ENCODE data around the gene CCDC85A. TPM values are rescaled to one million over a fixed set of nuclear protein-coding genes. Genes with fewer than 3 reads are reported as not detected.

Gene CCDC85A
- total RNA-seq, 6 experiments from 2014 or later, result 0.07 to 0.31 (median 0.14) TPM; not detected in 1

DNA sequence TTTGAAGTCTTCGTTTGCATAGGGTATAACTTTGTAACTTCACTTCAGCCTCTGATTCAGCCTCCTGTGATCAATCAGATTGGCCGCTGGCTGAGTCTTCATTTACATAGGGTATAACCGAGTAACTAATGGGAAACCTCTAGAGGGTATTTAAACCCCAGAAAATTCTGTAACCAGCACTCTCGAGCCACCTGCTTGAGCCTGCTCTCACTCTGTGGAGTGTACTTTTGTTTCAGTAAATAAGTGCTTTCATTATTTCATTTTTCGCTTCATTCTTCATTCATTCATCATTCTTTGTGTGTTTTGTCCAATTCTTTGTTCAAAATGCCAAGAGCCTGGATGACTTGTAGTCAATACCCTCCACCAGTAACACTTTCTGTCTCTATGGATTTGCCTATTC is 56.4 kb downstream of the CCDC85A start:
- DNase-seq, result no peak
- intact Hi-C loops (cut with DNase I), result no loop called here
- Histone ChIP-seq H3K27ac (no peak overlapping the region), H3K27me3 (no peaks in the 10 kb centered on the region), H3K9me3 (no peaks in the 10 kb centered on the region), H3K4me1 (no peaks in the 10 kb centered on the region), H3K36me3 (no peaks in the 10 kb centered on the region), H3K4me3 (no peak overlapping the region)
- TF ChIP-seq, protein P1, sequence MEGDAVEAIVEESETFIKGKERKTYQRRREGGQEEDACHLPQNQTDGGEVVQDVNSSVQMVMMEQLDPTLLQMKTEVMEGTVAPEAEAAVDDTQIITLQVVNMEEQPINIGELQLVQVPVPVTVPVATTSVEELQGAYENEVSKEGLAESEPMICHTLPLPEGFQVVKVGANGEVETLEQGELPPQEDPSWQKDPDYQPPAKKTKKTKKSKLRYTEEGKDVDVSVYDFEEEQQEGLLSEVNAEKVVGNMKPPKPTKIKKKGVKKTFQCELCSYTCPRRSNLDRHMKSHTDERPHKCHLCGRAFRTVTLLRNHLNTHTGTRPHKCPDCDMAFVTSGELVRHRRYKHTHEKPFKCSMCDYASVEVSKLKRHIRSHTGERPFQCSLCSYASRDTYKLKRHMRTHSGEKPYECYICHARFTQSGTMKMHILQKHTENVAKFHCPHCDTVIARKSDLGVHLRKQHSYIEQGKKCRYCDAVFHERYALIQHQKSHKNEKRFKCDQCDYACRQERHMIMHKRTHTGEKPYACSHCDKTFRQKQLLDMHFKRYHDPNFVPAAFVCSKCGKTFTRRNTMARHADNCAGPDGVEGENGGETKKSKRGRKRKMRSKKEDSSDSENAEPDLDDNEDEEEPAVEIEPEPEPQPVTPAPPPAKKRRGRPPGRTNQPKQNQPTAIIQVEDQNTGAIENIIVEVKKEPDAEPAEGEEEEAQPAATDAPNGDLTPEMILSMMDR (IDR thresholded peaks at IDR 0.05), result no peak
- TF ChIP-seq POLR2A (IDR thresholded peaks at IDR 0.05), result no peak
- 67% methylated on average over 5 of the region's 5 CpGs for WGBS (ENCODE audit: insufficient coverage, low coverage, low lambda C conversion rate, missing lambda C conversion rate)
- no peak for ATAC-seq

DNA sequence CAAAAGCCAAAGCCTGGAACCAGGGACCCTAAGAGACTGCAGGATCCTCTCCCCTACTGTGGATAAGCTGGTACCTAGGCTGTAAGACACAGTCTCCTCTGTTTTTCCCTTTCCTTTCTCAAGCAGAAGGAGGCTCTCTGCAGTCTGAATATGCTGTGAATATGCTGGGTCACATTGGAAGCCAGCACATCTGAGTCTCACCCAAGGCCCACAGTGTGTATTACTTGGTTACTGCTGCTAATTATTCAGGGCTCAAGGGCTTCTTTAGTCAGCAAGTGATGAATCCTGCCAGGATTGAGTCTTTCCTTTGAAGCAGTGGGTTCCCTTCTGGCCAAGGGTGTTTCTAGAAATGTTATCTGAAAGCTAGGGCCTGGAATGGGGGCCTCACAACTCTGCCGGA is 60.7 kb downstream of the CCDC85A start:
- Histone ChIP-seq H3K27me3 (no peaks in the 10 kb centered on the region), H3K4me3 (no peak overlapping the region), H3K9me3 (no peaks in the 10 kb centered on the region), H3K27ac (no peak overlapping the region), H3K36me3 (no peaks in the 10 kb centered on the region), H3K4me1 (no peaks in the 10 kb centered on the region)
- no CpG with 5 or more reads among the region's 1 CpG for WGBS (ENCODE audit: insufficient coverage, low coverage, low lambda C conversion rate, missing lambda C conversion rate)
- TF ChIP-seq, protein P1 (IDR thresholded peaks at IDR 0.05), result no peak
- TF ChIP-seq POLR2A (IDR thresholded peaks at IDR 0.05), result no peak
- DNase-seq (no peak), ATAC-seq (no peak)
- intact Hi-C loops (cut with DNase I), result no loop called here

DNA sequence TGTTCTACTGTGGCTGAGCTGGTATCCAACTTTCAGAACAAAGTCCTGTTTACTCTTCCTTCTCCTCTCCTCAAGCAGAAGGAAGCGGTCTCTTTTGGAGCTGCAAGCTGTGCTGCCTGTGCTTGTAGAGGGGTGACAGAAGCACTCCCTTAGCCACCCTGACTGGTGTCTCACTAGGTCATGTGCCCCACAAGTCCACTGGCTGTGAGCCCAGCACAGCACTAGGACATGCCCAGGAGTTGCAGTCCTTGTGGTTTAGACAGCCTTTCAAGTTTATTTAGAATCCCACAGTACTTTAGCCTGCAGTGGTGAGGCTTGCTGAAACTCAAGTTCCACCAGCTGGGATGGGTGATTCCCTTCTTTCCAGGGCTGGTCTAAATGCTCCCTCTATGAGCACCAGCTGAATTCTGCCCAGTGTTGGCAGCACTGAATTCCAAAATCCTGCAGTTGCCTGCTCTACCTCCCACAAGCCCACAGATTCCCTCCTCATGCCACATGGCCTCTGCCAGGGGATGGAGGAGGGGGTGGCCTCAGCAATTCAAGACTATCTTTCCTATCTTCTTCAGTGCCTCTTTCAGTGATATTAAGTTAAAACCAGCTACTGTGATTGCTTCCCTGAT is 61.2 kb downstream of the CCDC85A start:
- ATAC-seq (peak in 1 of 4 donors; percentile 24), DNase-seq (no peak)
- no CpG with 5 or more reads among the region's 1 CpG for WGBS (ENCODE audit: insufficient coverage, low coverage, low lambda C conversion rate, missing lambda C conversion rate)
- no peaks in the 10 kb centered on the region for H3K9me3 ChIP-seq
- H3K36me3 ChIP-seq, result no peaks in the 10 kb centered on the region
- intact Hi-C loops (cut with DNase I), result no loop called here
- TF ChIP-seq, protein P1 (IDR thresholded peaks at IDR 0.05), result no peak
- TF ChIP-seq POLR2A (IDR thresholded peaks at IDR 0.05), result no peak
- H3K27ac ChIP-seq, result no peak overlapping the region
- H3K4me1 ChIP-seq, result peaks cover 0 to 5% (median 3%) of the 10 kb centered on the region in 4 donors
- no peaks in the 10 kb centered on the region for H3K27me3 ChIP-seq
- H3K4me3 ChIP-seq, result no peak overlapping the region

DNA sequence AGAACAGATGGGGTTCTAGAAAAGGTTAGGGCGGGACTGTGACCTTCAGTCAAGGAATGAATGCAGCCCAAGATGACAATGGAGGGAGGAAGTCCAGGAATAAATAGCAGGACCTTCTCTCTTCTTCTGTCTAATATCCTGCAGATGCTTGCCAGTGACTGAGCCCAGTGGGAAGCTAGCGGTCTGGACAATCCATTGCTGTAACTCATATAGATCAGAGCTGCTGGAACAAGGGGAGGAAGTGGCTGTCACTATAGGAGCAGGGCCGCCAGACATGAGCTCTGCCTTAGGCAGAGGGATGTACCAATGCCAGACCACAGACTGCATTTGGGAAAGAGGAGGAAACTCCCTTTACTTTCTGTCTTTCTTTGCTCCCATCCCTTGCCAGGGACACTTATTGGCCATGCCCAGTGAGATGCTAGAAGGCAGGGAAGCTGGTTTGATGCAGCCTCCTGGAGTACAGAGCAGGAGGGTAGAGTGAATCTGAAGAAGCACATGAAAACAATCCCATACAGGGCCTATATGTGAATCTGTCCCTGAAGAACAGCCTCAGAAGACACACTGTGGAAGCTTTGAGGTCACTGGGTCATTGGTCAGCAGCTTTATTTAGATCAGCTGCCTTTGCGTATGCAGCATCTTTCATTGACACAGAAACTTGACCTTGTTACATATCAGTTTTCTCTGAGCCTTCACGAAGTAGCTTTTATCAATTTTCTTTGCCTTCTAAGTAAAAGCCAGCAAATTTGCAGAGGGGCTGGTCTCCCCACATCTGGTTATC is 65.4 kb downstream of the CCDC85A start:
- ATAC-seq, result no peak
- Histone ChIP-seq H3K27me3 (no peaks in the 10 kb centered on the region), H3K4me3 (no peak overlapping the region), H3K27ac (no peak overlapping the region), H3K4me1 (peaks cover 0 to 6% (median 3%) of the 10 kb centered on the region in 4 donors), H3K36me3 (no peaks in the 10 kb centered on the region), H3K9me3 (no peaks in the 10 kb centered on the region)
- no peak for DNase-seq
- 67% methylated on average over 4 of the region's 5 CpGs for WGBS (ENCODE audit: insufficient coverage, low coverage, low lambda C conversion rate, missing lambda C conversion rate)
- TF ChIP-seq, protein P1 (IDR thresholded peaks at IDR 0.05), result no peak
- no peak for TF ChIP-seq POLR2A (IDR thresholded peaks at IDR 0.05)
- intact Hi-C loops (cut with DNase I), result no loop called here
